Erythroblast (primary cell): ENCODE results near the gene CEMIP.
A peak's percentile ranks its signal among the peaks of the same experiment; 100 is the strongest.

Source experiments
- DNase-seq, 2 experiments: peaks; one replicate each; lab custom pipeline; 2025; lab: John Stamatoyannopoulos, UW
- GATA1 ChIP-seq: IDR thresholded peaks from 2 replicates; pipeline ENCODE4 v1.6.1; 2011; ENCODE audit warnings: low read depth, mild to moderate bottlenecking, control low read depth, low read length, moderate library complexity
- POLR2A ChIP-seq: IDR thresholded peaks from 2 replicates; pipeline ENCODE4 v1.6.1; 2011; ENCODE audit warnings: mild to moderate bottlenecking, low read length

Gene CEMIP

DNA sequence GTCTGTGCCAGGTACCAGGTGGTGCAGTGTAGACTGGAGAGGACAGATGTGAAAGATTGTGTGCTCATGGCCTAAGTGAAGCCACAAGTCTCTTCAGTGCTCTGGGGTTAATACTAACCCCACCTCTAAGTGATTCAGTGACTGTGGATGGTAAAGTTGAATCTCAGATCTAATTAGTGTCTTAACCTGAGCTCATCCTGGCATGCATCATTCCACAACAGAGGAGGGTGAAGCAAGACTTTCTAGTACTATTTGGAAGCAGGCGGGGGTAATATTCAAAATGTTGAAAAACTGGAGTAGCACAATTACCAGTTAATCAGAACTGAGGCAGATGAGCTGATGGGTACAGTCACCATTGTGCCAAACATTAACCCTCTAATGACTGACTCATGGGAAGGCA, 213.3 kb downstream of the CEMIP start:
- no peak for TF ChIP-seq GATA1
- no peak for TF ChIP-seq POLR2A
- no peak for DNase-seq

DNA sequence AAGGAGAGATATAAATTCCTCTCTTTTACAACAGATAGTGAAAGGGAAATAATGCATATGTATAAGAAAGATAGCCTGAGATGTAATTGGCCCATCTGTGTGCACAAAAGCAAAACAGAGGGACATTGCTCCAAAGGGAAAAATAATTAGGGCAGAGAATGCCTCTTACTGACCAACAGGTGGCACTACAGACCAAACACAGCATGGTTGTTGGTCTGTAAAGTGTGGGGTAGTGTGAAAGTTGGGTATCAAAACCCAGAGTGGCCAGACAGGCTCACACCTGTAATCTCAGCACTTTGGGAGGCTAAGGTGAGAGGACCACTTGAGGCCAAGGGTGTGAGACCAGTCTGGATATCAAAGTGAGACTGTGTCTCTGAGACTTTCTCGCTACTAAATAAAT, 217.1 kb downstream of the CEMIP start:
- DNase-seq = peak; percentile 34 to 54
- no peak for TF ChIP-seq GATA1
- no peak for TF ChIP-seq POLR2A

DNA sequence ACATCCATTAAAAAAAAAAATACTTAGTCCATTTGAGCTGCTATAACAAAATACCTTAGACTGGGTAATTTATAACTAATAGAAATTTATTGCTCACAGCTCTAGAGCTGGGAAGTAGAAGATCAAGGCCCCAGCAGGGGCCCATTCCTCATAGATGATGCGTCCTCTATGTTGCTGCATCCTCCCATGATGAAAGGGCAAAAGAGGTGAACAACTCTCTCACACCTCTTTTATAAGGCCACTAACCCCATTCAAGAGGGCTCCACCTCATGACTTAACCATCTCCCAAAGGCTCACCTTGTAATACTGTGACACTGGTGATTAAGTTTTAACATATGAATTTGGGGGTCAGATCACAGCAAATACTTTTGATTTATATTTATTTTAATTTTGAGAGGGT, 218.5 kb downstream of the CEMIP start:
- DNase-seq = no peak
- TF ChIP-seq POLR2A (no peak), GATA1 (no peak)

DNA sequence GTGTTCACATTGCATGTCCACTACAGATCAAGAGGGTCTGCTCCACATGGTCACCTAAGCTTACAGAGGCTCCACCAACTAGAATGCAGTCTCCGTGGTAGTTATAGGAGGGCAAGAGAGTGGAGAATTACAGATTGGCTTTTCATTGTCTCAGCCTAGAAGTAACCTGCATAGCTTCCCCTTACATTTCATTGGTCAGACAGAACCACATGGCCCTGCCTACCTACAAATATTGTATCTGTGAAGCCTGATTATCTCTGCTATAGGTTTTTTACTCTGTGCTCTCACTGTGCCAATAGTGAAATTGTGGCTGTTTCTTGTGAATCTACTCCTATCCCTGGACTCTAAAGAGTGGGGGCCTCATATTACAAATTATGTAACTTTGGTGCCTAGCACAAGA, 219.1 kb downstream of the CEMIP start:
- DNase-seq = no peak
- TF ChIP-seq POLR2A (no peak), GATA1 (no peak)

DNA sequence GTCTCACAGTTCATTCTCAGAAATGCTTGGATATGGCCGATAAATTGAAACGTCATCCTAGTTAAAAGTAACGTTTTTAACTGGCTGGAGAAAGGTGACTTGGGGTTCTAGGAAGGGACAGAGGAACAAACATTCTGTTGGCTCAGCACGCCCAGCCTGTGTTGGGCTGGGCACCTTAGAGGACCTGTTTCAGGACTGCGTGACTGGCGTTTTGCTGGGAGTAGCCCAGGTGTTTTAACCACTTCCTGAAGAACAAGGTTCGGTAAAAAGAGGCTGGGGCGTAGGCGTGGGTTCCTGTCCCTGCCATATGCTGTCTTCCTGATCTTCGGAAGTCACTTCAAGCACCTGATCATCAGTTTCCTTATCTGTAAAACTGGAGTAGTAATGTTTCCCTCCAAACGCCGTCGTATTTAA, 220.5 kb downstream of the CEMIP start:
- DNase-seq = no peak
- TF ChIP-seq GATA1 (no peak), POLR2A (no peak)

DNA sequence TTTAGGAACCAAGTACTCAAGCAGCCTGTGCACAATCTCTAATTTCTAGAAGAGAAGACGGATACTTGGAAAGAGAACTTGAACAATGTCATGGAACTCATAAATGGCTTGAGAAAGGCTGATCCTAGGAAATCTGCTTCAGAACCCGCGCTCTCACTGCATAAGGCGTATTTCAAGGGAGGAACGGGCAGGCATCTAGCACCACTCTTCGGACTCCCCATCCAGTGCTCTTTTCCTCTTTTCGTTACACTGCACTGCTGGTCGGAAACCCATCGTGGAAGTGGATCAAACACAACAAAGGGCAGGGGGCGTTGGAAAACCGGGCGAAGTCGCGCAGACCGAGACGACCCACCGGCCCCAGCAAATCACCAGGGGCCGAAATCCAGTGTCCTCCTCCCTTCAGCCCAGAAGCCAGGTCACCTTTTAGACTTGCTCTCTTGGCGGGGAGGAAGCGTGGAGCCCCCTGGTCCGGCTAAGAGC, 221.0 kb downstream of the CEMIP start:
- DNase-seq = no peak
- TF ChIP-seq POLR2A (no peak), GATA1 (no peak)

DNA sequence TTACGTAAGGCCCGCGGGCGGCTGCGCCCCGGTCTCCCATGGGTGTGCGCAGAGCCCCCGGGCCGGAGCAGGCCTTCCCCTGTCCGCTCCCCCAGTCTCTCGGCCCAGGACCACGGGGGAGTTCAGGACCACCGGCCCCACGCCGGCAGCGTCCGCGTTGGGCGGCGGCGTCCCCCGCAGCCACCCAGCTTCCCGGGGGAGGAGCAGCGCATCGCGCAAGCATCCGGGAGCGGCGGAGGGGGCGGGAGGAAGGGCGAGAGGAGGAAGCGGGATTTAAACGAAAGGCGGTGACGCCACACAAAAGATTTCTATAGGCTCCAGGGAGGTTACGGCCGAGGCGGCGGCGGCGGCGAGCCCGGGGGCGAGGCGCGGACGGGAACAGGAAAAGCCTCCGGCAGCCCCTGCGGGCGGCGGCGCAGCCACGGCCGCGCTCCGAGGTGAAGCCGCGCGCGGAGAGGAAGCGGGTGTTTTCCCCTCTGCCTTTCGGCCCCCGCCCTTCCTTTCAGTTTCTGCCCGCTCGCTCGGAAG, 221.5 kb downstream of the CEMIP start, which contains the start of gene TLNRD1:
TLNRD1 (plus strand) TSS at position 300 of the 528 bp plus-strand sequence. CDS start 1,349 bp downstream, outside the sequence.
- peak; percentile 25 to 32 for DNase-seq

More for the DNA sequence above, 221.5 kb downstream of the CEMIP start, which contains the start of gene TLNRD1:
- TF ChIP-seq GATA1 (no peak), POLR2A (no peak)
